CMK (cell line): ENCODE measurements around the gene SH3RF1.

Experiments used
- DNase-seq: peaks from one replicate; pipeline ENCODE4 v3.0.0-alpha.2; 2010; ENCODE audit warnings: low read depth

Gene SH3RF1

DNA sequence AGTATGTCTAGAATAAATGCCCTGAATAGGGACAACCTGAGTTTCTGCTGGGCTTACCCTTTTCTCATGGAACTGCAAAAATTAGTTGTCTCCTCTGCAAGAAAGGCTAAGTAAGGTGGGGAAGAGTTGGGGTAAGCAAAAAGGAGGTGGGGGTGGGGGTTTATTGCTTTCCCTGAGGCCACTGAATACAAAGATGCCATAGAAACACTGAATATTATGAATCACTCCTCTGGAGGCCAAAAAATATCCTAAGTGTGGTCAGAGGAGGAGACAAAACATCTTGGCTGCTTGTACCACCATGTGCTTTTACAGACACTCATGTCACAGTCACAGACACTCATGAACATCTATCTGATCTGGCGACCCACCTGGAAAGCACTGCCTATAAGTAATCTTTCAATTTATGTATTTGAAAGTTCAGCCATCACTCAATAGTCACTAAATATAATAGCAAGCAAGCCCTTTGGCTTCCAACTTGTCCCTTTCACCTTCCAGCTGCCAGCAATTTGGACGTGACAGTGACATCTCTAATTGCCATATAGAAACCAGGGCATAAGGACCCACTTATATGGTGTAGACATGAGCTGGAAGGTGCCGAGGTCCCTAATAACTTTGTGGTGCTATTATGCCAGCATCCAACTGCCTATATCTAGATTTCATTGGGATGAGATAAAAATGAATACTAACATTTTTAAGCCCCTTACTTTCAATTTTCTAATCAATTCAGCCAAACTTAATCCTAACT is 138.0 kb downstream of the SH3RF1 start:
- no peak for DNase-seq

DNA sequence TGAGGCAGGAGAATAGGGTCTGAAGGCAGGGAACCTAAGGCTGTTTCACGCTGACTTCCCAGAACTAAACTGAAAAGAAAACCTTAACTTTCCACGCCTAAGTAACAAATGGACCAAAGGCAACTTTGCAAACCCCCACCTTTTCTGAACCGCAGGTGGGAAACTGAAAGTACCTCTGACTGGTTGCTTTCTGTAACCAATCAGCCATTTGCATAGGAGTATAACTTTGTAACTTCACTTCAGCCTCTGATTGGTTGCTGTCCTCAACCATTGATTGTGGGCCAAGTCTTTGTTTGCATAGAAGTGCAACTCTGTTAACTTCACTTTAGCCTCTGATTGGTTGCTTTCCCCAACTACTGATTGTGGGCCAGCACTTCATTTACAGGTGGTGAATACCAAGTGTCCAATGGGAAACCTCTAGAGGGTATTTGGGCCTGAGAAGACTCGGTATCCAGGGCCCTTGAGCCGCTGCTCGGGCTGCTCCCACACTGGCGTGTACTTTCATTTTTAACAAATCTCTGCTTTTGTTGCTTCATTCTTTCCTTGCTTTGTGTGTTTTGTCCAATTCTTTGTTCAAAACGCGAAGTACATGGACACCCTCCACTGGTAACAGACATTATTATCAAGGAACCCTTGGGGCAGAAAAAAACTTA is 139.1 kb downstream of the SH3RF1 start:
- DNase-seq: no peak

DNA sequence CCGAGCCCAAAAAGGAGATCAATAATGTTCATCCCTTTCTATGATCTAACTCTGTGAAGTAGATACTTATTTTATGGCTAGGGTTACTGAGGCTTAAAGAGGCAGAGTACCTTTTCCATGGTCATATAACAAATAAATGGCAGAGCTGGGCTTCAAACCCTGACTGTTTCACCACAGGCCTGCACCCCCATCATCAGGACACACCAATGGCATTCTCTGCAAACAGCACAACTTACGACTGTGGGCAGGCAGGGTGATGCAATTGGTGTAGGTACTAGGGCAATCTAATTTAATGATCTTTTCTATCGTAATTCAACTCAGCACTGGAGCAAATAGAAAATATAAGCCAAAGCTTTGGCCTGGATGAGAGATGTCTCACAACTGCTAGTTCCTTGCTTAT is 141.9 kb downstream of the SH3RF1 start:
- DNase-seq: no peak

DNA sequence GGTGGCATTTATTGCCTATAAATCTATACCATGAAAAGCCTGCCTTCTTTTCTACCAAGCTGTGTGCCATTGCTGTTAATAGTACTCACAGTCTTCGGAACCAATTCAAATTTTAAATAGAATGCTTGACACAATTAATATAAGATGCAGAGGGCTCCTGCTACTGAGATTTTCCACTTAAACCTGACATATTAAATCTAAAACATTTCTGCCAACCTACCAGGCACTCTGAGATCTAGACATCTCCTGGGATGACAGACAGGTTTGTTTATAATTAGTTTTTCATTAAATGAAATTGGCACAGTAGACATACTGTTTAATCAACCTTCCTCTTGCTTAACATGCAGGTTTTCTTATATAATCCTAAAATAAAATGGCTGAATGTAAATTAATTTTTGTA is 143.4 kb downstream of the SH3RF1 start:
- DNase-seq: no peak

DNA sequence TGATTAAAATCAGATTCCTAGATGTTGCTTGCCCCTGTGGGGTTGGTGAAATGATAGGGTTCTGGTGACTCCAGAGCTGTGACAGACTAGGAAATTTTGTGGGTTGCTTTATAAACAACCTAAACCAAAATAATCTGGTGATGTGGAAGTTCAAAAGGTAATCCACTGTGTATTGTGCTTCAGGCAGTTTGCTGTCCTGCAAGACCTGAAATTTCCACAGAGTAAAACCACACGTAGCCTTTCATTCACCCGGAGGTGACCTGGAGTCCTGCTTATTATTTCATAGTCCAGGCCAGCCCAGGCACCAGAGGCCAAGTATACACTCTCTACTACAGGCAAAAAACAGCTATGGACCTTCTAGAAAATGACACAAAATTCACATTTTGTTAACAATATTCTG is 146.1 kb downstream of the SH3RF1 start:
- DNase-seq: no peak

DNA sequence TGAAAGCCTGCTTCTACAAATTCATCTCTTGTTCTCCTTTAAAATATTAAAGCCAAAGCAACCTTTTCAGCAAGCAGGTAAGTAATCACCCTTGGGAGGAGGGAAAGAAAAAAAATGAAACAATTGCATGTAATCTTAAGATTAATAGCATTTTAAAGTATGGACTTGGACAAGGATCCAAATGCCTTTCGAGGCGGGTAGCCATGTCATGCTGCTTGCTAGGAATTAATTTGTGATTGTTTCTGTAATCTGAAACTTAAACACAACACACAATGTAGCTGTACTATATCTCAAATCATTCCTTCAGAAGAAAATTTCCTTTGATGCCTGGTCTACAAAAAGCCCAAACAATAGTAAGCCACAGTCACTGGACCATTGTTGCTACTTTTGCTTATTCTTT is 148.3 kb downstream of the SH3RF1 start:
- no peak for DNase-seq

DNA sequence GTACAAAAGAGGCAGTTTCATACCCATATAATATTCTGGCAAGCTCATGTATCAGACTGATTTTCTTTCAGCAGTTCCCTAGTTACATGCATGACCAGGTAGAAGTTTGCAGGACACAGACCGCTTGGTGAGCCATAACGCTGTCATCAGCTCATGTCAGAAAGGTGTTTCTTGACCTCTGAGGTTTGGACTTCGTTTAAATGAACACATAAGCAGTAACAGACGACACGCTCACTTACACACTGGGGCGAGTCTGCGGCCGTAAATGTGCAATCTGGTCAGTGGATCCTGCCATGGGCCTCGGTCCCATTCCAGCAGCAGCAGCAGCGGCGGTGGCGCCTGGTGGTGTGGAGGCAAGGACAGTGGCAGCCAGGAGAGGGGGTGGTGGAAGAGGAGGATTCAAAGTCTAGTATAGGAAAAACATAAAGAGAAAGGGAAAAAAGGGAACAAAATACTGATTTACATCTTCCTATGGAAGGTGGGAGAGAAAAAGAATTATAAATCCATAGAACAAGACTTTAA is 148.8 kb downstream of the SH3RF1 start:
- no peak for DNase-seq

DNA sequence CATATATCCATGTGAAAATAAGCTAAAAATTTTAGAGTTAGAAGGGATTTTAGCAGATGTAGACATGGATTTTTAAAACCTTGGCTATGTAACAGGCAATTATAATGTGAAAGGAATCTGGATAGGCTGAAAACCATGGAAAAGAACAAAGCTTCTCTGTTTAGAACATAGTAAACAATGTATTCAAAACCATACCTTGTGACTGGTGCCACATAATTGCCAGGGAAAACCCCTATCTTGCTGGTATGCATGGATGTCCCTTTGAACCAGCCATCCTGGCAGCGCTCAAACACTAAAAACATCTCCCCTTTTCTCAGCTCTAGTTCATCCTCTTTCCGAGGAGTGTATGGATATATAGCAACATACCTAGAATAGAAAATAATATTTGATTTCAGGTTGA is 150.1 kb downstream of the SH3RF1 start:
- DNase-seq: no peak

DNA sequence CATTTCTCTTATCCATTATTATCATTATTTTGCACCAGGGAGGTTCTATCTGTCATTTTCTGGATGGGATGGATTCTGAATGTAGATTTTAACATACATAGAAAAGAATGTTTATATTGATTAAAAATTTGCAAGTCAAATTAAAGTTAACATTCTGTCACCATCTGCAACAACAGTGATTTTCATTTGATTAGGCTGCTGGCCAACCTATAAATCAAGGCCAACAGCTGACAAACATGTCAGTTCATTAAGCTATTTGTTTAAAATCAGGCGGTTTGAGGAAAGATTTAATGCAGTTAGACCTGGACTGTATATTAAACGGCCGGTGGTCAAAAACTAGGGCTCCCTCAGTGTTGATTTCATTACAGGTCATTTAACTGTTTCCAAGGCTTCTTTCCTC is 151.2 kb downstream of the SH3RF1 start:
- DNase-seq: no peak

DNA sequence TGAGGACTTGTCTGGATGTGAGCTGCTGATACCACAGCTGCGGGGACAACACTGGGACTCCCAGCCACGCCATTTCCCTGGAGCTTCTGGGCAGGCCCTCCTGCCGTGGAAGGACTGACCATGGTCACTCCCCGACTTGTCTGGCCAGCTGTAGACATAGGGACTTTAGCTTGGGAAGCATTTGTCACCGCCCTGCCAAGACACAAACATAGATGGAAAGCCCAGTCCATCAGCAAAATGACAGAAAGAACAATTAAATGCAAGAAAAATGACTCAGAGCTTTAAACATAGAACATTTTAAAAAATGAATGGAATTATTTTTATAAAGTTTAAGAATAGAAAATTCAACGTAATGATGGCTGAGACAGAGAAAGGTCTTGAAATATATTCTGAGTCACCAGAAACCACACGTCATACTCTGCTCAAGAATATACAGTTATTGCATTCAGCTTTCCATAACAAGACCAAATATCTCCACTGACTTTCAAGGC is 153.1 kb downstream of the SH3RF1 start:
- no peak for DNase-seq

DNA sequence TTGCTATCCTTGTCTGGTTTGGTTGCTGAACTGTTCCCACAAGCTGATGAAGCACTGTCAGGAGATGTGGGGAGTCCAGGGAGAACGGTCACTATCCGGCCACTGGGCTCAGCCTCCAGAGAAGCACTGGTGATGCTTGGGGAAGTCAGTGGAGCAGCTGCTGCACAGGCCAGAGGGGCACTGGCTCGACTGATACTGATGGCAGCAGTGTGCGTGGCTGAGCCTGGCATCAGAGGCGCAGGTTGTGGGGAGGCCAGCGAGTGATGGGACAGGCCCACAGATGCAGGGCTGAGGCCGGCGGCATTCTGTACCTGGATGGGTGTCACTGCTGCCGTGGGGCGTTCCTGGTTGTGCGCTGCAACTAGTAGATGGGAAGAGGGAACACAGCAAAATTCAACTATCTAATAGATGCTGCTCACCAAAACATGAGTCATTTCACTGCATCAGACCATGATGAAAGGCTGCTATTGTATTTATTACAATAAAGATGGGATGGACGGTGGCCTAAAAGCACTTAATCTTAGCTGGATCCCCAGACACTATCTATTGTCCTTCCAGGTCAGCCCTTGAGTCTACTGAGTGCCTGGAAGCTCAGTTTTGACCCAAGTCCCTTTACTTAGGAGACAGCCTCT is 154.4 kb downstream of the SH3RF1 start:
- DNase-seq: no peak

DNA sequence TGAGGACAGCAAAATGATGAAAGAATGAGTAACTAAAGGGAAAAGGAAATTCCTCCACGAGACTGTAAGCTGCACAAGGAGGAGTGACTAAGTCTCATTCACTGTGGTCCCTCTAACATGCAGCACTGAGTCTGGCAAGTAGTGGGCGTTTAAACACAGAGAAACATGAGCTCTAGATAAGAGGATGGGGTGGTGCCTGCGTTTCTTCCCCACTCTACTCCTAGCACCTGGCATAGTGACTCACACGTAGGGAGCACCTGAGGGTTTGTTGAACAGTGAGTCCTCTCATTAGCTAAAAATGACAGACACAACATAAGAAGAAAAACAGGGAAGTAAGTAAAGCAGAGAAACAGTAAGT is 154.9 kb downstream of the SH3RF1 start:
- no peak for DNase-seq

DNA sequence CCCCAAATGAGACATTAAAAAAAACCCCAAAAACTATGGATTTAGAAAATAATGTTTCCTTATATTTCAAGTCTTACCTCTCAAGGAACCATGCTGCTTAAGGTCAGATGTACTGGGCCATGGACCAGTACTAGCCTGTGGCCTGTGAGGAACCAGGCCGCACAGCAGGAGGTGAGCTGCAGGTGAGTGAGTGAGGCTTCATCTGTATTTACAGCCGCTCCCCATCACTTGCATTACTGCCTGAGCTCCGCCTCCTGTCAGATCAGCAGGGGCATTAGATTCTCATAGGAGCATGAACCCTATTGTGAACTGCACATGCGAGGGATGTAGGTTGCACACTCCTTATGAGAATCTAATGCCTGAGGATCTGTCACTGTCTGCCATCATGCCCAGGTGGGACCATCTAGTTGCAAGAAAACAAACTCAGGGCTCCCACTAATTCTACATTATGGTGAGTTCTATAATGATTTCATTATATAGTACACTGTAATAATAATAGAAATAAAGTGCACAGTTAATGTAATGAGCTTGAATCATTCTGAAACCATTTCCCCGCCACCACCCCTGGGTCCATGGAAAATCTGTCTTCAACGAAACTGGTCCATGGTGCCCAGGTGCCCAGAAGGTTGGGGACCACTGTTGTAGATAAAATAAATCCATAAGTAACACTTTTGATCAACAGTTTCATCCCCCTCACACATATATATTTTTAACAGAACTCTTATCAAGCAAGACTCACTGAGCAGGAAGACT is 155.4 kb downstream of the SH3RF1 start:
- no peak for DNase-seq

DNA sequence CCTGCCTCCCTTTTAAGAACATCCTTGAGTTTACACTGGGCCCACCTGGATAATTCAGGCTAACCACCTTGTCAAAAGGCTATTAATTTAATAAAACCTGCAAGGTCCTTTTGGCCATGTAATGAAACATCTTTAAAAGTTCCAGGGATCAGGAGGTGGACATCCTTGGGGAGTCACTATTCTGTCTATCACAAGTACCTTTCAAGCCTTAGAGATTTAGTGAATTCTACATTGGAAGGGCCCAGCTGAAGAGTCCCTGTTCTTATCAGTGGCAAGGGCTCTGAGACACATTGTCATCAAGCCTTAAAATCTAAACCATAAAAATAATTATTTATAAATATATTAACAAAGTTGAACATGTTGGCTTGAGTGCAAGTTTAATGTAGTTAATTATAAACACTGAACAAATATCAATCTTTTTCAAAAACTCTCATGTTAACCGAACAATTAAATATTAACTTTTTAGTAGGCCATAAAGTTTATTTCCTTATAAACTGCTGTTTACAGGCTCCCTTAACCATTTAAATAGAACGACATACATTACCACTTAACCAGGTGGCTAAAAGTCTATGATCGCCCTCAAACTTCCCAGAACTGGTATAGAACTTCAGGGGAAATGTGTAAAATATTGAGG is 156.3 kb downstream of the SH3RF1 start:
- DNase-seq: no peak

DNA sequence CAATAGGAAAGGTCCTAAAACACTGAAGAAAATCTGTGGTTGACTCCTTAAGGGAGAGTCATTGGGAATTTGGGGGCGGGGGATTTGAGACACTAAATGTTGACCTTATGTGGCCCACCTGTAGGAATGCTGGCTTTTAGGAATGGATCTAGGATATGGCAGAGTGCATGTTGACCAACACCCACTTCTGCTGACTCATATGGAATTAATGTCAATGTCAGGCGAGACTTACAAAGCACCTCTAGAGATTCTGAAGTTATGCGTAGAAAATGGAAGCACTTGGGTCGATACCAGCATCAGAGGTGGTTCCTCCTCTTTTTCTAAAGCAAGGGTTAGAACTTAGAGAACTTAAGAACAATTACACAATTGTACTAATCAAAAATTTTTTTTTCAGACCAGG is 160.1 kb downstream of the SH3RF1 start:
- DNase-seq: no peak

DNA sequence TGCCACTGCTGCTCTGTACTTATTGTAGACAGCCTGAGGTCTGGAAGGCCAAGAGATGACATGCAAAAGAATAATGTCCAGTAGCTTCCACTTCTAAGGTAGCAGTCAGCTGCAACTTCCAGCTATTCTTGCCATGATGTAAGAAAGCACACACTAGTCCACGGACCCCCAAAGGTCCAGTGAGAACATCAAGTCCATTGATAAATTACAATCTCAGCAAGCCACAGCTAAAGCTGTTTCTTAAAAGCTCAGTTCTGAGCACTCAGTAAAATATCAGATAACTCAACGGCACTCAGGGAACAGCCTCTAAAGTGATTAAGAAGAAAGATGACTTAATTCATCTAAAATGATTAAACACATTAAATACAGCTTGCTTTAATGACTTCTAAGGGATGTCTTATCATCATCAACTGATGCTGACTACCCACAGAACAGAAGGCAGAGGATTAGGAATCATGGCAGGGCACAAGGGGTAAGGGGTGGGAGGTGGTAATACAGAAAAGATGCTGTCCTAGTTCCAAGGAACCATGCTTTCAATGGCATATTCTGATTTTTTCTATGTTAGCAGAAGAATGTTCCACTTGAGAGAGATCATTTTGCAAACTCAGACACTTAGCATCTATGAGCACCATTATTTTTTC is 161.6 kb downstream of the SH3RF1 start:
- DNase-seq: no peak

DNA sequence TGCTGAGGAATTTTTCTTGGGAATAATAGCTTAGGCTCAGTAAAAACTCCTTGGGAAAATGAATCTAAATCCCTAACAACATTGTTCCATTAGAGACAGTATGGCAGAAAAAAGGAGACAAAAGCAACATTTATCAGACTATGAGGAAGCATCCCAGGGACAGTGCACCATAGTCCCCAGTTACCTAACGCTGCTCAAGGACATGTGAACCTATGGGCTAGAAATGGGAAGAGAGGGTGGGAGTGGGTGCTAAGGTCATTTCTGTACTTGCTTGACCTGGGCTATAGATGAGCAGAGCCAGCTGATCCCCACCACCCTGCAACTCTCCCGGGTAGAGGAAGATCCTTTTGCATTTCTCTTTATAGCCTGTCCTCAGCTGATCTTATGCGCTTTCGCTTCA is 162.5 kb downstream of the SH3RF1 start:
- DNase-seq: no peak

DNA sequence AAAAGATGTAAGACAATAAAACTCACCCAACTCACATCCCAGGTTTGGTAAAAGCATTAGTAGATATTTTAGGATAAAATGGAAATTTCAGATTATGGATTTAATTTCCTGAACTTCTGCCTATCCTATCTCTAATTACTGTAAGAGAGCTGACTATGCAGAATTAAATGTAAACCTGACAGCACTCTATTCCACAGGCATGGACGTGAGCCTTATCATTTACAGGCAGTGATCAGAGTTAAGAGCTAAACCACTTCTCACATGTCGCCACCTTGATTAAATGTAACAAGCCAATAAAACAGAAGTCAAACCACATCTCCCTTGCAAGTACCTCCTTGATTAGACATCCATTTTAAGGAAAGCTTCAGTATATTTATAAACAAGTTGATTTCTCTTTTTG is 163.2 kb downstream of the SH3RF1 start:
- no peak for DNase-seq

DNA sequence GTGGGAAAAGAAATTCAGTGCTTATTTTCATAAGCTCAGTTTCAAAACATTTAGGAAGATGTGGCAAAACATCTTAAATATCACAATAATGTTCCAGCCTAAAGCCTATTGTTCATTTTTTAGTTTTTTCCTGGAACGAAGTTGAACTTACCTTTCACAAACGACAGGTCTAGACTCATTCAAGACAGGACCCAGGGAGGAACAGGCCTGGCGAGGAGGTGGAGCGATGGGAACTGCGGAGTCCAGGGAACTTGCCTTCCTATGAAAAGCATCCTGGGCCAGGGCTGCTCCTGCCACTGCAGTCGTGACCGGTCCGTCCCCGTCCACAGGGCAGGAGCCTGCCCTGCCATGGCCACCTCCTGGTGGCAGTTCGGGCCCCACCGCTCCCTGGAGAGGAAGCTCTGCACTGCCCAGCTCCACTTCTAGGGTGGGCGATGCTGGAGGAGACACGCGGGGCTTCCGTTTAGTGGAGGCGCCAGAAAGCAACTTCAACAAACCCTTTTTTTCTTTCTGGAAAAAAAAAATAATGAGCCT is 164.0 kb downstream of the SH3RF1 start:
- DNase-seq: no peak

DNA sequence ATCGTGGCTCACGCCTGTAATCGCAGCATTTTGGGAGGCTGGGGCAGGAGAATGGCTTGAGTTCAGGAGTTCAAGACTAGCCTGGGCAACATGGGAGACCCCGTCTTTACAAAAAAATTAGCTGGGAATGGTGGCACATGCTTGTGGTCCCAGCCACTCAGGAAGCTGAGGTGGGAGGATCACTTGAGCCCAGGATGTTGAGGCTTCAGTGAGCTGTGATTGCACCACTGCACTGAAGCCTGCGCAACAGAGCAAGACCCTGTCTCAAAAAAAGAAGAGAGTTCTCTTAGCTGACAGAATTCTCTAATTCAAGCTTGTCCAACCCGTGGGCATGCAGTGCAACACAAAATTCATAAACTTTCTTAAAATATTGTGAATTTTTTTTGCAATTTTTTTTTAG is 165.1 kb downstream of the SH3RF1 start:
- no peak for DNase-seq

DNA sequence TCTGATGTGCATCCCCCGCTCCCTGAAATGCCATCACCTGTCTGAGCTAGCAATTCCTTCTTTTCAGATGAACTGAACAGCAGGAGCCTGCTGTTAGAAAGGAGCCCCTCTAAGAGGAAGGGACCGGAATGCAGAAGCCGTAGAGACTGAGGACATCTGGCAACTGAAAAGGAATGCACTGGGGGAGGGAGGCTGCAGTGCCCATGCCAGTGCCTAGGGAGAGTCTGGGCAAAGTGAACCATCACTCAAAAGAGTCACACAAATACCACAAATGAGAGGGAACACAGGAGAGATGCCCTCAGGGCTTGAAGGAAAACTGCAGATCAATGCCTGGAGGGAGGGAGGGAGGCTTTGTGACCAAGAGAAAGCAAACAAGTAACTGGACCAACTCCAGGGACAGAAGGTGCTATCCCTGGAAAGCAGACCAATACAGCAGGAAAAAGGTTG is 166.8 kb downstream of the SH3RF1 start:
- DNase-seq: no peak
